Body of pancreas (tissue), 4 donors: ENCODE results near the gene PDGFD. TPM values are rescaled to one million over a fixed set of nuclear protein-coding genes. Genes with fewer than 3 reads are reported as not detected.

Experiments used
- ATAC-seq: fragments of 150-250 bp; one replicate; pipeline ENCODE4 v1.9.1; 2016
- DNase-seq, 4 donors: peaks; one replicate each; pipeline ENCODE4 v3.0.0-alpha.2; 2019
- H3K27ac ChIP-seq, 4 donors: fragments of 200-600 bp; sonication (generic); 1 replicate in 3 of 4; 2 replicates in 1 of 4; pipeline versions ENCODE4 v1.5.1 to v1.6.1; 2016 to 2019; ENCODE audit warnings: mild to moderate bottlenecking in 1 of 4, mixed read lengths in 1 of 4, moderate library complexity in 1 of 4
- H3K27me3 ChIP-seq, 2 donors: fragments of 200-600 bp; sonication (generic); one replicate each; pipeline ENCODE4 v1.6.0; 2016; ENCODE audit warnings: mild to moderate bottlenecking in 1 of 2
- H3K36me3 ChIP-seq, 2 donors: fragments of 200-600 bp; sonication (generic); replicated peaks in 1 of 2; 2 replicates each; pipeline ENCODE4 v1.5.1; 2016; ENCODE audit warnings: low read depth in 2 of 2; ENCODE audit not compliant: insufficient read depth in 1 of 2
- H3K4me1 ChIP-seq: fragments of 200-600 bp; sonication (generic); one replicate; pipeline ENCODE4 v1.6.0; 2016
- H3K4me3 ChIP-seq, 2 donors: fragments of 200-600 bp; sonication (generic); 1 replicate in 1 of 2; 2 replicates in 1 of 2; pipeline ENCODE4 v1.5.1; 2016 to 2019
- H3K9me3 ChIP-seq, 3 donors: fragments of 200-600 bp; sonication (generic); 1 replicate in 2 of 3; 2 replicates in 1 of 3; pipeline ENCODE4 v1.5.1; 2016
- CTCF ChIP-seq, 7 experiments: fragments of 450-650 bp in 4 of 7; fragments of 200-600 bp in 3 of 7; sonication (generic) in 3 of 7; IDR thresholded peaks; one replicate each; pipeline ENCODE4 v1.5.1; 2016 to 2019; ENCODE audit warnings: antibody characterized with exemption in 7 of 7
- POLR2A ChIP-seq, 3 donors: fragments of 450-650 bp; IDR thresholded peaks; one replicate each; pipeline ENCODE4 v1.6.1; 2016; ENCODE audit warnings: antibody characterized with exemption in 3 of 3, mild to moderate bottlenecking in 2 of 3
- WGBS, 2 donors: methylation state at CpG; one replicate each; pipeline ENCODE4 v1.1.5; 2017; 5-methylcytosine and 5-hydroxymethylcytosine counted together
- intact Hi-C: fragments of 100-400 bp; cut with DNase I; formaldehyde crosslinking; loops from one replicate; pipeline ENCODE4 v1.15.1; 2023
- total RNA-seq, 2 donors: library from RNA; depleted of rRNA; stranded (reverse); fragments of >200 nt; gene quantifications; one replicate each; pipeline ENCODE4 v1.1.0, GENCODE V29; 2016

The PDGFD gene
- total RNA-seq, 2 donors from 2014 or later = 26.7 to 43.1 TPM

GRCh38 chr11:103972013-103972412 is 191.9 kb downstream of the PDGFD start:
- Histone ChIP-seq H3K36me3 (no peaks in the 10 kb centered on the region), H3K4me3 (no peak overlapping the region), H3K4me1 (no peaks in the 10 kb centered on the region), H3K27ac (no peak overlapping the region), H3K27me3 (no peaks in the 10 kb centered on the region), H3K9me3 (no peaks in the 10 kb centered on the region)
- intact Hi-C loops = no loop called here
- ATAC-seq (no peak), DNase-seq (no peak)
- 84 to 88% methylated on average over 4 of the region's 4 CpGs for WGBS, 2 donors
- TF ChIP-seq POLR2A (IDR thresholded peaks at IDR 0.05) = no peak
- no peak for TF ChIP-seq CTCF (IDR thresholded peaks at IDR 0.05)

GRCh38 chr11:103970701-103971249 is 193.2 kb downstream of the PDGFD start:
- Histone ChIP-seq H3K36me3 (no peaks in the 10 kb centered on the region), H3K27ac (no peak overlapping the region), H3K9me3 (no peaks in the 10 kb centered on the region), H3K27me3 (no peaks in the 10 kb centered on the region), H3K4me3 (no peak overlapping the region), H3K4me1 (no peaks in the 10 kb centered on the region)
- intact Hi-C loops = no loop called here
- 91 to 100% methylated on average over 1 of the region's 1 CpG for WGBS, 2 donors
- no peak for DNase-seq
- TF ChIP-seq POLR2A (IDR thresholded peaks at IDR 0.05) (no peak), CTCF (IDR thresholded peaks at IDR 0.05) (no peak)
- ATAC-seq = no peak

GRCh38 chr11:103968685-103969084 is 195.3 kb downstream of the PDGFD start:
- H3K36me3 ChIP-seq = no peaks in the 10 kb centered on the region
- no peaks in the 10 kb centered on the region for H3K4me1 ChIP-seq
- 83 to 90% methylated on average over 3 of the region's 3 CpGs for WGBS, 2 donors
- no peak overlapping the region for H3K27ac ChIP-seq
- no peak overlapping the region for H3K4me3 ChIP-seq
- no peak for DNase-seq
- TF ChIP-seq CTCF (IDR thresholded peaks at IDR 0.05) = no peak
- TF ChIP-seq POLR2A (IDR thresholded peaks at IDR 0.05) = no peak
- no peaks in the 10 kb centered on the region for H3K9me3 ChIP-seq
- ATAC-seq = no peak
- intact Hi-C loops = no loop called here
- H3K27me3 ChIP-seq = no peaks in the 10 kb centered on the region

- Histone ChIP-seq H3K4me3 (no peak overlapping the region), H3K27me3 (no peaks in the 10 kb centered on the region), H3K36me3 (no peaks in the 10 kb centered on the region), H3K9me3 (no peaks in the 10 kb centered on the region), H3K27ac (no peak overlapping the region), H3K4me1 (no peaks in the 10 kb centered on the region)
- intact Hi-C loops = no loop called here
- 80 to 87% methylated on average over 8 of the region's 8 CpGs for WGBS, 2 donors
- DNase-seq (no peak), ATAC-seq (no peak)
- no peak for TF ChIP-seq POLR2A (IDR thresholded peaks at IDR 0.05)
- TF ChIP-seq CTCF (IDR thresholded peaks at IDR 0.05) = no peak
These were observed 196.0 kb downstream of the PDGFD start for GRCh38 chr11:103967985-103968384.

GRCh38 chr11:103964390-103964789 is 199.6 kb downstream of the PDGFD start:
- H3K36me3 ChIP-seq = no peaks in the 10 kb centered on the region
- no peak overlapping the region for H3K27ac ChIP-seq
- no peaks in the 10 kb centered on the region for H3K27me3 ChIP-seq
- no peak for TF ChIP-seq CTCF (IDR thresholded peaks at IDR 0.05)
- intact Hi-C loops = no loop called here
- no peaks in the 10 kb centered on the region for H3K4me1 ChIP-seq
- no peaks in the 10 kb centered on the region for H3K9me3 ChIP-seq
- DNase-seq = no peak
- ATAC-seq = no peak
- no peak overlapping the region for H3K4me3 ChIP-seq
